Uterus (tissue), 4 donors: ENCODE data around the gene GLB1L3. TPM values are rescaled to one million over a fixed set of nuclear protein-coding genes. Genes with fewer than 3 reads are reported as not detected.

Experiments
- DNase-seq, 2 donors: peaks; one replicate each; pipeline ENCODE4 v3.0.0-alpha.2; 2019 to 2020
- H3K27ac ChIP-seq, 2 donors: fragments of 200-600 bp; sonication (generic); 1 replicate in 1 of 2; 2 replicates in 1 of 2; pipeline ENCODE4 v1.5.1; 2016 to 2018
- H3K27me3 ChIP-seq, 2 donors: fragments of 200-600 bp; sonication (generic); one replicate each; pipeline ENCODE4 v1.5.1; 2018 to 2019; ENCODE audit warnings: control low read depth in 1 of 2
- H3K36me3 ChIP-seq, 2 donors: fragments of 200-600 bp; sonication (generic); one replicate each; pipeline ENCODE4 v1.5.1; 2019; ENCODE audit warnings: control low read depth in 1 of 2
- H3K4me1 ChIP-seq, 2 donors: fragments of 200-600 bp; sonication (generic); one replicate each; pipeline ENCODE4 v1.5.1; 2018 to 2019; ENCODE audit warnings: control low read depth in 1 of 2
- H3K4me3 ChIP-seq, 2 donors: fragments of 200-600 bp; sonication (generic); 1 replicate in 1 of 2; 2 replicates in 1 of 2; pipeline ENCODE4 v1.5.1; 2018 to 2019; ENCODE audit warnings: mild to moderate bottlenecking in 1 of 2
- H3K9me3 ChIP-seq, 2 donors: fragments of 200-600 bp; sonication (generic); one replicate each; pipeline ENCODE4 v1.5.1; 2019; ENCODE audit warnings: control low read depth in 1 of 2
- CTCF ChIP-seq, 4 experiments: fragments of 200-600 bp in 2 of 4; fragments of 450-650 bp in 2 of 4; sonication (generic) in 2 of 4; IDR thresholded peaks; one replicate each; pipeline ENCODE4 v1.5.1; 2016 to 2019; ENCODE audit warnings: antibody characterized with exemption in 4 of 4, mild to moderate bottlenecking in 2 of 4, moderate library complexity in 1 of 4
- POLR2A ChIP-seq, 2 donors: fragments of 450-650 bp; IDR thresholded peaks; one replicate each; pipeline ENCODE4 v1.6.1; 2016; ENCODE audit warnings: antibody characterized with exemption in 2 of 2, mild to moderate bottlenecking in 1 of 2, moderate library complexity in 1 of 2
- intact Hi-C: fragments of 100-400 bp; cut with DNase I; formaldehyde crosslinking; loops from one replicate; pipeline ENCODE4 v1.15.1; 2023; ENCODE audit warnings: low total_unique reads
- total RNA-seq, 4 donors: library from RNA; depleted of rRNA in 3 of 4; stranded (reverse); fragments of >200 nt in 3 of 4; gene quantifications; one replicate each; pipeline versions ENCODE4 v1.1.0 to v1.2.4, GENCODE V29; 2014 to 2023
- donor health status: DM: yes; HTN: yes; CAD: no.

GLB1L3 gene
- total RNA-seq, 4 donors from 2014 or later: 1.4 to 7.2 TPM; not detected in 2

GRCh38 chr11:134294664-134295063 is 18.5 kb downstream of the GLB1L3 start:
- no peak for TF ChIP-seq CTCF (IDR thresholded peaks at IDR 0.05)
- no peak for TF ChIP-seq POLR2A (IDR thresholded peaks at IDR 0.05)
- Histone ChIP-seq H3K27ac (no peak overlapping the region), H3K9me3 (no peaks in the 10 kb centered on the region), H3K4me1 (no peaks in the 10 kb centered on the region), H3K4me3 (no peak overlapping the region), H3K36me3 (no peaks in the 10 kb centered on the region), H3K27me3 (no peaks in the 10 kb centered on the region)
- DNase-seq: no peak
- intact Hi-C loops: no loop called here

GRCh38 chr11:134312223-134312622 is 36.0 kb downstream of the GLB1L3 start:
- Histone ChIP-seq H3K4me1 (no peaks in the 10 kb centered on the region), H3K9me3 (peaks cover 0 to 6% of the 10 kb centered on the region in 2 donors), H3K36me3 (no peaks in the 10 kb centered on the region), H3K27me3 (no peaks in the 10 kb centered on the region), H3K27ac (no peak overlapping the region), H3K4me3 (no peak overlapping the region)
- no peak for DNase-seq
- no peak for TF ChIP-seq POLR2A (IDR thresholded peaks at IDR 0.05)
- TF ChIP-seq CTCF (IDR thresholded peaks at IDR 0.05): no peak
- intact Hi-C loops: no loop called here

GRCh38 chr11:134312807-134313206 is 36.6 kb downstream of the GLB1L3 start:
- H3K27ac ChIP-seq: no peak overlapping the region
- TF ChIP-seq POLR2A (IDR thresholded peaks at IDR 0.05): no peak
- TF ChIP-seq CTCF (IDR thresholded peaks at IDR 0.05): no peak
- no peak overlapping the region for H3K4me3 ChIP-seq
- intact Hi-C loops: no loop called here
- no peak for DNase-seq
- H3K9me3 ChIP-seq: peaks cover 0 to 8% of the 10 kb centered on the region in 2 donors
- H3K27me3 ChIP-seq: no peaks in the 10 kb centered on the region
- H3K4me1 ChIP-seq: no peaks in the 10 kb centered on the region
- no peaks in the 10 kb centered on the region for H3K36me3 ChIP-seq

GRCh38 chr11:134313379-134313778 is 37.2 kb downstream of the GLB1L3 start:
- intact Hi-C loops: no loop called here
- Histone ChIP-seq H3K9me3 (peaks cover 0 to 8% of the 10 kb centered on the region in 2 donors), H3K4me1 (no peaks in the 10 kb centered on the region), H3K4me3 (no peak overlapping the region), H3K36me3 (no peaks in the 10 kb centered on the region), H3K27ac (no peak overlapping the region), H3K27me3 (no peaks in the 10 kb centered on the region)
- no peak for DNase-seq
- TF ChIP-seq POLR2A (IDR thresholded peaks at IDR 0.05) (no peak), CTCF (IDR thresholded peaks at IDR 0.05) (no peak)

GRCh38 chr11:134313821-134314607 is 37.8 kb downstream of the GLB1L3 start:
- no peak for DNase-seq
- H3K27me3 ChIP-seq: no peaks in the 10 kb centered on the region
- H3K4me1 ChIP-seq: no peaks in the 10 kb centered on the region
- H3K9me3 ChIP-seq: peaks cover 0 to 8% of the 10 kb centered on the region in 2 donors
- TF ChIP-seq CTCF (IDR thresholded peaks at IDR 0.05) (no peak), POLR2A (IDR thresholded peaks at IDR 0.05) (no peak)
- no peaks in the 10 kb centered on the region for H3K36me3 ChIP-seq
- no peak overlapping the region for H3K4me3 ChIP-seq
- no peak overlapping the region for H3K27ac ChIP-seq
- intact Hi-C loops: no loop called here
